HG02571 (cell line): ENCODE data around the gene USP49.
"Not testable (repeated sequence)": the region's sequence is repeated elsewhere in the genome, so short reads cannot be mapped to it uniquely, and the experiment has no call there.

ENCODE experiments used
- ATAC-seq: cut with Tn5 transposase; IDR thresholded peaks from one replicate; pipeline ENCODE4 v1.9.1; 2021; ENCODE audit warnings: mild to moderate bottlenecking, moderate library complexity; ENCODE audit not compliant: unreplicated experiment

The USP49 gene

GRCh38 chr6:41895300-41896233 lies at the start of gene USP49:
Gene USP49, minus strand, starts transcription at chr6:41895375. Its CDS starts 88,392 bp downstream, at chr6:41806983.
- peak; percentile 78 for ATAC-seq

- no peak for ATAC-seq
Measured at GRCh38 chr6:41943456-41943855, 48.3 kb upstream of the USP49 start.

DNA sequence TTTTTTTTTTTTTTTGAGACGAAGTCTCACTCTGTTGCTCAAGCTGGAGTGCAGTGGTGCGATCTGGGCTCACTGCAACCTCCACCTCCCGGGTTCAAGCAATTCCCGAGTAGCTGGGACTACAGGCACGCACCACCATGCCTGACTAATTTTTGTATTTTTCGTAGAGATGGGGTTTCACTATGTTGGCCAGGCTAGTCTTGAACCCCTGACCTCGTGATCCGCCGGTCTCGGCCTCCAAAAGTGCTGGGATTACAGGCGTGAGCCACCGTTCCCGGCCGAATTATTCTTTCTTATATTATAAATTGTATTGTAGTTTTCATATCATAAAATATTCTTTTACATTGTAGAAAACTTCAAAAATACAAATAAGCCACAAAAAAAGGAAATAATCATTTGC lies 47.7 kb upstream of the USP49 start:
- ATAC-seq, result not testable (repeated sequence)

DNA sequence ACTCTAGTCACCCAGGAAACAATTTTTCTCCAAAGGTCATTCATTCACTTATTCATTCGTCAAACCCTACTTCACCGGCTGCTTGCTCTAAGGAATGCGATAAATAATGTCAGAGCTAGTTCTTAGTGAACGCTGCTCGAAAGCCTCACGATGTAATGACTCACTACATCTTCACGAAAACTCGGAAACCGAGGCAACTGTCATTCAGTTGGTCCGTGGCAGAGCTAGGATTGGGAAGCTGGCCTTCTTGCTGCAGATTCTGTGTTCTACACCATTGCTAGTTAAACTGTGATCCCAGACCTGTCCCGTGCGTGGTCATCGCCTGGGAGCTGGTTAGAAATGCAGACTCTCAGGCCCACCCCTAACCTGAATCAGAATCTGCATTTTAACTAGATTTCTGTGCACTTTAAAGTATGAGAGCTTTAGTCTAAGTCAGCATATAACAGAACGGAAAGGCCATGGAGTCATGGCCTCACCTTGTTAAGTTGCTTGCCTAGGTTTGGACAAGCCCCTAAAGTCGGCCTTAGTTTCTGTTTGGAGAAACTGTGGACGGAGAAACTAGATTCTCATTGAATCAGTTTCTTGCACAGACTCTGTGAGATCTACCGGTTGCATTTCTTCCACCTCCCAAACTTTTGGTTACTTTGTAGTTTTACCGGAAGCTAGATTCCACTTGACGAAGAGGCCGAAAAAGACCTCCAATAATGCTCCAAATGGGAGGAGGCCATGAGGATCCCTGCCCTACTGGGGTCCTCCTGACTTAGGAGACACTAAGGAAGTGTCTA lies 47.1 kb upstream of the USP49 start:
- no peak for ATAC-seq

DNA sequence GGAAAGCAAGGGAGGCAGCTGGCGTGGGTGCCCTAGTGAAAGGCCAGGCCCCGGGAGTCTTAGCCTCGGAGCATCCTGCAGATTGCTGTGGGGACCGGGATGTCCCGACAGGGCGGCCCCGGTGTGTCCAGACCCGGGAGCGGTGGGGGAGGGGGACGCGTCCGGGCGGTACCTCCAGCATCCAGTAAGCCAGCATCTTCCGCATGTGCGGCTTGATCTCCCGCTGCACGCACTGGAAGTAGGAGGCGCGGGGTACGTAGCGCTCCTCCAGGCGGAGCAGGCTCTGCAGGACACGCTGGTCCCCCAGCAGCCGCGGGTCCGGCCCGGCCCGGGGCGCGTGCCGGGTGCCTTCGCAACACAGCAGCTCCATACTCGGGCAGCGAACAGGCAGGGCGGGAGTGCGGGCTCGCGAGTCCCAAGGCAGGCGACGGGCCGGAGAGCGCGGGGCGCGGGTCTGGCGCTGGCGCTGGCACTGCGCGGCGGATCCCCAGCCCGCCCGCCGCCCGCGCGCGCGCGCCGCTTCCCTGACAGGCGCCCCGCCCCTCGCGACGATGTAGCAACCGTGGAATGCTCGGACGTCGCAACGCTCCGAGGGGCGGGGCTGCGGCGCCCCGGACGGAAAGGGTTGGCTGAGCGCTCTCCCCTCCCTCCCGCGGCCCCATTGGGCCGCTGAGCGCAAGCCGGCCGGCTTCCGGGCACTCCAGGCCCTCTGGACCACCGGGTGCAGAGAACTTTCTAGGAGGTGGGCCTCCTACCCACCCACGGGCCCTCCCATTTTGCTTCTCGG lies 46.3 kb upstream of the USP49 start, which contains the start of gene CCND3:
TSS of gene CCND3 (minus strand) at position 529 of the 787 bp plus-strand sequence. CDS start at position 370, 159 bp downstream.
- peak; percentile 85 for ATAC-seq

- no peak for ATAC-seq
Measured at GRCh38 chr6:41940759-41941279, 45.6 kb upstream of the USP49 start.

- ATAC-seq, result no peak
Measured at GRCh38 chr6:41939848-41940758, 44.9 kb upstream of the USP49 start.

GRCh38 chr6:41939176-41939847 lies 44.1 kb upstream of the USP49 start:
- no peak for ATAC-seq

DNA sequence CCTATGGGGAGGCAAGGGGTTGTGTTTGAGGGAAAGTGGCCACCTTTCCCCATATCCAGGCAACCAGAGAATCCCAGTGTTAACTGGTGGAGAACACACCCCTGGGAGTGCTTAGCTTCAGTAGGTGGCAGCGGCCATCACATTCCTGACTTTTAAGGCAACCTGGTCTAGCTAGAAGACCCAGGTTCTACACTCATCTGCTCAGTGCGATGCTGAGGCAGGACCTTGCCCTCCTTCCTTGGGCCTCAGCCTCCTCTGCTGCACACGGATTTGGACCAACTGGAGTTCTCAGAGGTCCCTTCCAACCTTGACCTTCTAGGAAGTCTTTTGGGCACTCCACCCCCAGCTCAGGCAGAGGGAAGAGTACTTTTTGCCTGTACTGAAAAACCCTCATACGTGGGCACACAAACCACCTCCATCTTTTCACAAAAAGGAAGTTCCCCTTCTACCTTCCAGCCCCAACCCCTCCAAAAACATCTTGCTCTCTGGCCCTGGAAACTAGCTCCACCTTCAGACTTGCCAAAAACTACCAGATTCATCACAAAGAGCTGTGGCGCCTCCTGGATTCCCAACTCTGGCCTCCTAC lies 43.5 kb upstream of the USP49 start:
- ATAC-seq, result no peak

GRCh38 chr6:41937861-41938574 lies 42.8 kb upstream of the USP49 start:
- ATAC-seq, result no peak

DNA sequence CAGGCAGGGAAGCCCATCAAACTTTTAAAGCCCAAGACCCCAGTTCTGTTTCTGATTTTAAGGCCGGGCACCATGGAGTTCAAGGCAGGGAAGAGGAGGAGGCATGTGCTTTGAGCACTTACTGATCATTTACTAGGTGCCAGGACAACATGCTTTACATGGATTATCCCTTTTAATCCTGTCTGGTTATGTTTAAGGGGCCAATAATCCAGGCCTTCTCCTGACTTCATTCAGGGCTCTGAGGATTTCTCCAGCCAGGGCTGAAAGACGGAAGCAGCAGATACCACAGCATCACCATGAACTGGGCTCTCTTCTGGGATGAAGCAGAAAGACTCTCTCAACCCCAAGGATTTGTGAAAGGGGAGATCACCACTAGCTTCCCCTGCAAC lies 42.3 kb upstream of the USP49 start:
- no peak for ATAC-seq

DNA sequence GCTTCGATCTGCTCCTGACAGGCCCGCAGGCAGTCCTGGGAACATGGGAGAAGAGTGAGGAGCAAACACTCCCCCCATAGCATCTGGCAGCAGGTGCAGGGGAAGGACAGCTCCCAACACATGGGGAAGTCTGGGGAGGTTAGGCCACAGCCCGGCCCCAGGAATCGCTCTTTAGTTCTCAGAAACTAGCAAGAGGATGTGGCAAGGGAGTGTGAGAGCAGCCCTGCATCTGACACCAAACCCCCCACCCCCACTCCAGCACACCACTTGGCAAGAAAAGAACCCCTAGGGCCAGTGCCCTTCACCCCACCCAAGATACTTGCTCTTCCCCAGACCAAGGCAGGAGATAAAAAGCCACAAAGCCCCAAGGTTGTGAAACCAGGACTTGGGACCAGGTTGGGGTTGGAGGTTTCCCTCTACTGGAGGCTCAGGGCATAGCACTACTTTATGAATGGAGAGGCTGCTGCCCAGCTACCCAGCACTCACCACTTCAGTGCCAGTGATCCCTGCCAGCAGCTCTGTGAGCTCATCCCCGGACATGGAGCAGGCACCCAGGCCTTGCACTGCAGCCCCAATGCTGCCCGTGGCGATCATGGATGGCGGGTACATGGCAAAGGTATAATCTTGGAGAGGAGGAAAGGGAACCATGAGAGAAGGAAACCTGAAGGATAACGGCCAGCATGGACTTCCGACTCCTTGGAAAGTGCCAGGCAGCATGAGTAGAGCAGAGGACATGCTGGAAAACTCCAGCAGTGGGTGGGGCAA lies 41.1 kb upstream of the USP49 start:
- ATAC-seq, result no peak

DNA sequence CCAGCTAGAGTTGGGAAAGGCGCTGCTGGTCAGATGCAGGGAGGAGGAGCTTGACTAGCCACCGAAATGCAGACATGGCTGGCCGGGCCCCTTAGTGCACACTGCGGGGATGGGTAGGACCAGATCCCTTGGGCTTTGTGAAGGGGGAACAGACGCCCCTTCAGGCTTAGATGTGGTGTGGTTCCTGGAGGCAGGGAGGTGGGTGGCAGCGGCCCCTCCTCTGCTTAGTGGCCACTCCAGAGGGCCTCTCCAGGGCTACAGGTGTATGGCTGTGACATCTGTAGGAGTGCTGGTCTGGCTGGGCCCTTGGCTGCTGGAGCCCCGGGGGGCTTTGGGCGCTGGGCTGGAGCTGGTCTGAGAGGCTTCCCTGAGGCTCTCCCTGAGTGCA lies 40.5 kb upstream of the USP49 start:
- no peak for ATAC-seq

DNA sequence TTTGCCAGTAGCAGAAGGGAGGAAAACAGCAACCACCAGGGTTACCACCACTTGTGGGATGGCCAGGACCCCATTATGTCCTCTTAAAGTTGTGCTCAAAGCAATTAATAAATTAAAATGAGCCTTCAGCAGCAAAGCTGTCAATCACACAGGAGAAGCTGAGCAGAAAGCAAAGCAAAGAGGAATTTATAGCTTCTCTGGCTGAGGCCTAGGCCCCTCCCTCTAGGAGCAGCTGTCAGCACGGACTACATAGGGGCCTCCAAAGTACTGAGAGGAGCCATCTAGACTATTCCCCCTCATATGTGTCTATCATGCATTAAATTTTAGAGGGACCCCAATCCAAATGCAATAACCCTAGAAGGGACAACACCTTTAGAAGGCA lies 40.0 kb upstream of the USP49 start:
- no peak for ATAC-seq

GRCh38 chr6:41934278-41935192 lies 39.4 kb upstream of the USP49 start:
- ATAC-seq, result no peak

- no peak for ATAC-seq
Measured at GRCh38 chr6:41932378-41932777, 37.2 kb upstream of the USP49 start.
